ENCODE data around the gene EIF2B5. TPM values are rescaled to one million over a fixed set of nuclear protein-coding genes. Genes with fewer than 3 reads are reported as not detected.

The EIF2B5 gene
- total and polyA plus RNA-seq, 9 of the 15 experiments (the other 6 are each of a cell fraction or from before 2014, with no cell fraction given), result 19.1 to 92.4 (median 74.0) TPM

- TF ChIP-seq ZBTB9 (CRISPR knock-in tag; IDR thresholded peaks at IDR 0.05) (no peak), RAD51 (IDR thresholded peaks at IDR 0.05; ENCODE audit: borderline replicate concordance, low read depth) (peak; percentile 37; the same call in 1 of the 2 replicates), RBM22 (IDR thresholded peaks at IDR 0.05; ENCODE audit: low read depth, low read length, poor library complexity, severe bottlenecking) (no peak), PTBP1 (IDR thresholded peaks at IDR 0.05; ENCODE audit: low read depth, low read length) (no peak), RBM17 (IDR thresholded peaks at IDR 0.05; ENCODE audit: borderline replicate concordance, low read depth, low read length) (no peak), ZNF76 (CRISPR knock-in tag; IDR thresholded peaks at IDR 0.05; ENCODE audit: borderline replicate concordance) (no peak), XRCC4 (IDR thresholded peaks at IDR 0.05; ENCODE audit: extremely low read depth, insufficient read depth, insufficient read length) (no peak), CHD1 (IDR thresholded peaks at IDR 0.05; ENCODE audit: low read length) (no peak), CBFA2T3 (IDR thresholded peaks at IDR 0.05) (peak; percentile 71), USF2 (CRISPR knock-in tag; IDR thresholded peaks at IDR 0.05) (peak; percentile 67), ZNF354B (CRISPR knock-in tag; IDR thresholded peaks at IDR 0.05) (no peak), TCFL5 (CRISPR knock-in tag; conservative IDR thresholded peaks at IDR 0.05) (no peak), SIN3B (IDR thresholded peaks at IDR 0.05; ENCODE audit: low read depth) (no peak), CAMTA2 (CRISPR knock-in tag; conservative IDR thresholded peaks at IDR 0.05) (no peak), TEAD1 (CRISPR knock-in tag; IDR thresholded peaks at IDR 0.05) (no peak), ETS2 (tag; IDR thresholded peaks at IDR 0.05; ENCODE audit: borderline replicate concordance, poor library complexity, severe bottlenecking) (no peak), RBM15 (IDR thresholded peaks at IDR 0.05; ENCODE audit: insufficient read depth, low read length) (no peak)
- TF ChIP-seq, protein P1, sequence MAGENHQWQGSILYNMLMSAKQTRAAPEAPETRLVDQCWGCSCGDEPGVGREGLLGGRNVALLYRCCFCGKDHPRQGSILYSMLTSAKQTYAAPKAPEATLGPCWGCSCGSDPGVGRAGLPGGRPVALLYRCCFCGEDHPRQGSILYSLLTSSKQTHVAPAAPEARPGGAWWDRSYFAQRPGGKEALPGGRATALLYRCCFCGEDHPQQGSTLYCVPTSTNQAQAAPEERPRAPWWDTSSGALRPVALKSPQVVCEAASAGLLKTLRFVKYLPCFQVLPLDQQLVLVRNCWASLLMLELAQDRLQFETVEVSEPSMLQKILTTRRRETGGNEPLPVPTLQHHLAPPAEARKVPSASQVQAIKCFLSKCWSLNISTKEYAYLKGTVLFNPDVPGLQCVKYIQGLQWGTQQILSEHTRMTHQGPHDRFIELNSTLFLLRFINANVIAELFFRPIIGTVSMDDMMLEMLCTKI (IDR thresholded peaks at IDR 0.05; ENCODE audit: partially characterized antibody), result no peak
- TF ChIP-seq, protein P2, sequence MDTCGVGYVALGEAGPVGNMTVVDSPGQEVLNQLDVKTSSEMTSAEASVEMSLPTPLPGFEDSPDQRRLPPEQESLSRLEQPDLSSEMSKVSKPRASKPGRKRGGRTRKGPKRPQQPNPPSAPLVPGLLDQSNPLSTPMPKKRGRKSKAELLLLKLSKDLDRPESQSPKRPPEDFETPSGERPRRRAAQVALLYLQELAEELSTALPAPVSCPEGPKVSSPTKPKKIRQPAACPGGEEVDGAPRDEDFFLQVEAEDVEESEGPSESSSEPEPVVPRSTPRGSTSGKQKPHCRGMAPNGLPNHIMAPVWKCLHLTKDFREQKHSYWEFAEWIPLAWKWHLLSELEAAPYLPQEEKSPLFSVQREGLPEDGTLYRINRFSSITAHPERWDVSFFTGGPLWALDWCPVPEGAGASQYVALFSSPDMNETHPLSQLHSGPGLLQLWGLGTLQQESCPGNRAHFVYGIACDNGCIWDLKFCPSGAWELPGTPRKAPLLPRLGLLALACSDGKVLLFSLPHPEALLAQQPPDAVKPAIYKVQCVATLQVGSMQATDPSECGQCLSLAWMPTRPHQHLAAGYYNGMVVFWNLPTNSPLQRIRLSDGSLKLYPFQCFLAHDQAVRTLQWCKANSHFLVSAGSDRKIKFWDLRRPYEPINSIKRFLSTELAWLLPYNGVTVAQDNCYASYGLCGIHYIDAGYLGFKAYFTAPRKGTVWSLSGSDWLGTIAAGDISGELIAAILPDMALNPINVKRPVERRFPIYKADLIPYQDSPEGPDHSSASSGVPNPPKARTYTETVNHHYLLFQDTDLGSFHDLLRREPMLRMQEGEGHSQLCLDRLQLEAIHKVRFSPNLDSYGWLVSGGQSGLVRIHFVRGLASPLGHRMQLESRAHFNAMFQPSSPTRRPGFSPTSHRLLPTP (IDR thresholded peaks at IDR 0.05; ENCODE audit: borderline replicate concordance, extremely low read depth, insufficient read length), result no peak
- TF ChIP-seq, protein P3, sequence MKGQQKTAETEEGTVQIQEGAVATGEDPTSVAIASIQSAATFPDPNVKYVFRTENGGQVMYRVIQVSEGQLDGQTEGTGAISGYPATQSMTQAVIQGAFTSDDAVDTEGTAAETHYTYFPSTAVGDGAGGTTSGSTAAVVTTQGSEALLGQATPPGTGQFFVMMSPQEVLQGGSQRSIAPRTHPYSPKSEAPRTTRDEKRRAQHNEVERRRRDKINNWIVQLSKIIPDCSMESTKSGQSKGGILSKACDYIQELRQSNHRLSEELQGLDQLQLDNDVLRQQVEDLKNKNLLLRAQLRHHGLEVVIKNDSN (CRISPR knock-in tag; IDR thresholded peaks at IDR 0.05), result peak; percentile 87
These were observed 36.4 kb downstream of the EIF2B5 start (continued) for GRCh38 chr3:184171562-184171961.
